IMR-90 (cell line): Measurements from ENCODE around the gene INPP5A. TPM values are rescaled to one million over a fixed set of nuclear protein-coding genes. Genes with fewer than 3 reads are reported as not detected.

Experiments used
- SMC3 ChIP-seq: fragments of 150-350 bp; IDR thresholded peaks from 2 replicates; pipeline ENCODE4 v1.6.1; 2016; ENCODE audit warnings: low read depth, mild to moderate bottlenecking, antibody characterized with exemption, low read length, moderate library complexity
- polyA plus RNA-seq, 3 experiments: library from polyadenylated mRNA; depleted of rRNA; stranded (reverse); fragments of >200 nt; gene quantifications; 2 replicates each; pipeline ENCODE4 v1.2.3, GENCODE V29; 2012; ENCODE audit warnings: low replicate concordance in 1 of 3
- total RNA-seq: library from RNA; depleted of rRNA; stranded (reverse); fragments of >200 nt; gene quantifications from 2 replicates; pipeline ENCODE4 v1.2.3, GENCODE V29; 2012
- TF ChIP-seq, protein P1 (sequence below): conservative IDR thresholded peaks from 2 replicates; pipeline ENCODE4 v1.5.1; 2012; ENCODE audit warnings: mild to moderate bottlenecking, low read depth, low read length, improper control_type of control experiment

The INPP5A gene
- total and polyA plus RNA-seq, 2 of the 4 experiments (the other 2 are of a cell fraction): 21.4 to 36.7 TPM

DNA sequence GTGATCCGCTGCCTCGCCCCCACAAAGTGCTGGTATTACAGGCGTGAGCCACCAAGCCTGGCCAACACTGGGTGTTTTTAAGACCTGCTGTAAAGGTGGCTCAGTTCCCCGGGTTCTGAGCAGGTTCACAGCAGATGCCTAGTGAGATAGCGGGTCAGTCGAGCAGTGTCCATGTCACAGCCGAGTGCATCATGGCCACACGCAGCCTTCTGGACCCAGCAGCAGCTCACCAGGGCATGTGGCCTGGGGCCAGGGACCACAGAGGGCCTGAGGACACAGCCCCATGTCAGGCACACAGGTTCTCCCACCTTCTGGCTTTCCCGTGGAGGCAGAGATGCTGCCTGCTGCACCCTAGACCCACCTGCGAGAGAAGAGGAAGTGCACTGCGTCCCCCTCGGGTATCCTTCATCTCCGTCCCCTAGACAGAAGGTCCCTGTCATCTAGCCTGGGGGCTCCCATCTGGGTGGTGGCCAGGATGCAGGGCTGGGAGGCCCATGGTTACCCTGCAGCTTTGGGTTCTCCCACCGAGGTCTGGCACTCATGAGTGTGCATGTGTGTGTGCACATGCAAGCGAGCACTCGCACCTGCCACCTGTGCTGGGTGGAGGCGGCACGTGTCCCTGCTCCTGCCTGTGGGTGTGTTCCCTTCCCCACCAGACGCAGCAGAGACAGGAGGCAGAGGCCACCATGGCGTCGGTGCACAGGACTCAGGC lies 149.8 kb downstream of the INPP5A start (continued):
- TF ChIP-seq, protein P1, sequence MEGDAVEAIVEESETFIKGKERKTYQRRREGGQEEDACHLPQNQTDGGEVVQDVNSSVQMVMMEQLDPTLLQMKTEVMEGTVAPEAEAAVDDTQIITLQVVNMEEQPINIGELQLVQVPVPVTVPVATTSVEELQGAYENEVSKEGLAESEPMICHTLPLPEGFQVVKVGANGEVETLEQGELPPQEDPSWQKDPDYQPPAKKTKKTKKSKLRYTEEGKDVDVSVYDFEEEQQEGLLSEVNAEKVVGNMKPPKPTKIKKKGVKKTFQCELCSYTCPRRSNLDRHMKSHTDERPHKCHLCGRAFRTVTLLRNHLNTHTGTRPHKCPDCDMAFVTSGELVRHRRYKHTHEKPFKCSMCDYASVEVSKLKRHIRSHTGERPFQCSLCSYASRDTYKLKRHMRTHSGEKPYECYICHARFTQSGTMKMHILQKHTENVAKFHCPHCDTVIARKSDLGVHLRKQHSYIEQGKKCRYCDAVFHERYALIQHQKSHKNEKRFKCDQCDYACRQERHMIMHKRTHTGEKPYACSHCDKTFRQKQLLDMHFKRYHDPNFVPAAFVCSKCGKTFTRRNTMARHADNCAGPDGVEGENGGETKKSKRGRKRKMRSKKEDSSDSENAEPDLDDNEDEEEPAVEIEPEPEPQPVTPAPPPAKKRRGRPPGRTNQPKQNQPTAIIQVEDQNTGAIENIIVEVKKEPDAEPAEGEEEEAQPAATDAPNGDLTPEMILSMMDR: no peak
- TF ChIP-seq SMC3: no peak
